NCI-H460 (cell line): ENCODE data around the gene PNMA6E. TPM values are rescaled to one million over a fixed set of nuclear protein-coding genes. Genes with fewer than 3 reads are reported as not detected.

Source experiments
- DNase-seq: peaks from one replicate; pipeline ENCODE4 v3.0.0-alpha.2; 2016; ENCODE audit warnings: low read depth; ENCODE audit errors: extremely low read depth
- small RNA-seq, 2 experiments: library from RNA; depleted of rRNA; stranded (forward); fragments of <200 nt; gene quantifications; one replicate each; pipeline ENCODE3, GENCODE V24; 2014
- total RNA-seq: library from RNA; depleted of rRNA; stranded (reverse); fragments of >200 nt; shearing (Covaris generic); gene quantifications from 2 replicates; pipeline ENCODE4 v1.2.3, GENCODE V29; 2014; rRNA removed

The PNMA6E gene
- total RNA-seq, 1 experiment from 2014 or later: not detected

DNA sequence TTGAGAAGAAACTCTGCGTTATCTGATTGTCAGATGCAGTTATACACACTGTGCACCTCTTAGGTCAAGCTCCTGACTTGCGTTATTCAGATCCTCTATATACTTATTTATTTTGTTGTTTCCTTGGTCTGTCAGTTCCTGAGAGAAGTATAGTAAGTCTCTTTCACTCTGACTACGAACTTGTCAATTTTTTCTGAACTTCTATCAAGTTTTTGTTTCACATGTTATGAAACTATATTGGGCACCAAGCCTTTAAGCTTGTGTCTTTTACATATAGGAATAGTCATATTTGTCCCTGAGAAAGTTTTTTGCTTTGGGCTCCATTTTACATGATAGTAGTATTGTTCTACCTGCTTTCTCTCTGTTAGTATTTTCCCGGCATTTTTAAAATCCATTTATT lies 35.5 kb downstream of the PNMA6E start:
- no peak for DNase-seq

DNA sequence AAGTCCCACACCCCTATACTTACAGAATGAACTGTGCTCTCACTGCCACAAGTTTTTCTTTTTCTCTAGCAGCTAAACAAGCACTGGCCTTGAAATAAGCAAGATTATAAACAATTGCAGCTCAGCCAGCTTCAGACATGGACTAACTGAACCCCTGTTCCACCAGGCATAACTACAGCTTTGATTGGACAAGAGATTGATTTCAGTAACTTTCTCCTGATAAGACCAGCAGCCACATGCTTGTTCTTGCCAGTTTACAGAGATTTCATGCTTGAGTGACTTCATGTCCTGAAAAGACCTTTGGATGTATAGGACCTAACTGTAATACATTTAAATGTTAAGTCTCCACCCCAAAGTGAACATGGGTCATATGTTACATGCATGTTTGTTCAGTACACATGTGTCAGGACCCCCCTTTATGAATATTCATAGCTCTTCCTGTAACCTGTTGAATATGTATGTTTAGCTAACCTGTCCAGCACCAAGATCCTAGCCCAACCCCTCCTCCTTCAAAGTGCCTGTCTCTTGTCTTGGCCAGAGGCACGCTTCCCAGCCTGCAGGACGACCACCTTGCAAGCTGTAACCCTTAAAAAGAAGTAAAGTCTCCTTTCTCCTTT lies 39.3 kb downstream of the PNMA6E start:
- DNase-seq: no peak

DNA sequence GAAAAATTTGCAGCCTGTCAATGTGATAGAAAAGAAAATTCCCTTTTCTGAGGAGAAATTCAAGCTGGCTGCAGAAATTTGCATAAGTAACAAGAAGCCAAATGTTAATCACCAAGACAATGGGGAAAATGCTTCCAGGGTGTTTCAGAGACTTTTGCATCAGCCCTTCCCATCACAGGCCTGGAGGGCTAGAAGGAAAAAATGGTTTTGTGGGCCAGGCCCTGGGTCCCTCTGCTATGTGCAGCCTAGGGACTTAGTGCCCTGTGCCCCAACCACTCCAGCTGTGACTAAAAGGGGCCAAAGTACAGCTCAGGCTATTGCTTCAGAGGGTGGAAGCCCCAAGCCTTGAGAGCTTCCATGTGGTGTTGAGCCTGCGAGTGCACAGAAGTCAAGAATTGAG lies 43.3 kb downstream of the PNMA6E start:
- no peak for DNase-seq

DNA sequence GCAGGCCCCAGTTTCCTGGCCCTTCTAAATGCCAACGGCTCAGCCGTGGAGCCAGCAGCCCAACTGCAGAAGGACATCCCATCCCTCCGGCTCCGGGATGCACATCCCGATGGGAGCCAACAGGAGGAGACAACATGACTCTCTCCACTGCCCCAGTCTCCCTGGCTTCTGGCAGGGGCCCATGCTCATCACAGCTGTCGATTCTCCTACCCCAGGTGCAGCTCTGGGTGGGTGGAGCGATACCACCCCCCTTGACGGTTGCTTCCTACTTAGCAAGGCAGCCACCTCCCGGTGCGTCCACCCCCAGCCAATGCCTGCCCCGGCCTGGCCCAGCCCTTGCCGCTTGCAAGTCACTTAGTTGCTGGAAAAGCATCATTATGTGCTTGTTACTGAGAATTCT lies 47.7 kb downstream of the PNMA6E start:
- no peak for DNase-seq

DNA sequence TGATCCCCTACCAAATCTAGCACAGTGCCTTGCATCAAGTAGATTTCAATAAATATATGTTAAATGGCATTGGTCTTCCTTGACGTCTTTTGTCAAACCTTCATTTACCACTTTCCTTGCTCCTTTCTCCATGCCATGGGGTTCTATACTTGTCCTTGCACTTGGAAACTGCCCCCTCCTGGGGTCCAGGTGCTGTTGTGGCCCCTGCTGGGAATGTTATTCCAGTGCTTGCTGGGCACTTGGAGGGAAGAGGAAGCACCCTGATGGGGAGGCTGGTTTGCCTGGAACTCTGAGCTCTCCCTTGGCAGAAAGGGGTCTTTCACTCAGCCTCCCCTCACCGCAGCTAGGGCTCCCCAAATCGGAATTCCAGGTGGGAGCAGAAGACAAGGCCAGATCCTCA lies 48.3 kb downstream of the PNMA6E start:
- no peak for DNase-seq

DNA sequence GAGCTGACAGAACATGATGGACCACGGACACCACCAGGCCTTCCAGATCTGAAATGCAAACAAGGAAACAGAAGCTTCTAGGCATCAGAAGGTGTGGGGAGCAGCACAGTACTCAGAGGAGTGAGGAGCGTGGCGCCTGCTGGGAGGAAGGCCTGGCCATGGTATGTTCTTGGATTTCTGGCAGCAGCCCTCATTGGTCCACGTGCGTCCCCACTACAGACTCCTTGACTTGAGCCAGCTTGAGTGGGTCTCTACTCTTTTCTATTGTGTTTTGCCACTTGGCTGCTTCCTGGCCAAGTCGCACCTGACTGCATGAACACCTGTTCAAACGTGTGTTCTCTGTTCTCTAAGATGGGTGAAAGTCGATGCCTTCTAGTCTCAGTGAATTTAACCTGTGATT lies 49.2 kb downstream of the PNMA6E start:
- no peak for DNase-seq

DNA sequence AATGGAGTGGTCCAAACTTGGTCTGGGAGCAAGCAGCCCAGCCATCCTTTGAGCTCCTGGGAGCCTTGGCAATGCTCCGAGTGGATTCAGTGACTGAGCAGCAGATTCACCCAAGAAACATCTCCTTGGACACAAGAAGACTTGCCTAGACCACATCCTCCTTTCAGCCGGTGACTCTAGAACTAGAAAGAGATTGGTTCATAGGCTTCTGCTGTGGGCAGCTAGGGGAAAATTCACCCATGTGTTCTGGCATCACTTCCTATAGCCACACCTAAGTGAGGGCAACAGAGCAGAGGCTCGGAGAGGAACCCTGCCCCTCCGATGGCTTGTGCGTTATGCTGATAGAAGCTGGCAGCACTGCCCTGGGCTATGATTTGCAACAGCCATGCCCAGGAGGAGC lies 51.2 kb downstream of the PNMA6E start:
- no peak for DNase-seq

DNA sequence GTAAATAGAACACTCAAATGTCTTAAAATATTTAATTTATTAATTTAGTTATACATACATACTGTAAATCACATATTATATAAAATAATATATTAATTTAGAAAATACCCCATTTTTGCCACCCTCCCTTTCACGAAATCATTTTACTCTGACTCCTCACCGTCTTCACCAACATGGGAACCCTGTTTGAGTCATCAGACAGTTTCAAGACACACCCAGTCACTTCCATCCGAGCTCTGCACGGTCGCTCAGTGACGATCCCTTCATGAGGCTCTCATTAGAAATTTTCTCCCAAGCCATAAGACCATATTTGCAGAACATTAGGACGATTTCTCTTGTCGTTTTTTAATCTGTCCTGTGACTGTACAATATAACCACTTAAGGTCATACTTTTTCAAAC lies 52.7 kb downstream of the PNMA6E start:
- DNase-seq: no peak

DNA sequence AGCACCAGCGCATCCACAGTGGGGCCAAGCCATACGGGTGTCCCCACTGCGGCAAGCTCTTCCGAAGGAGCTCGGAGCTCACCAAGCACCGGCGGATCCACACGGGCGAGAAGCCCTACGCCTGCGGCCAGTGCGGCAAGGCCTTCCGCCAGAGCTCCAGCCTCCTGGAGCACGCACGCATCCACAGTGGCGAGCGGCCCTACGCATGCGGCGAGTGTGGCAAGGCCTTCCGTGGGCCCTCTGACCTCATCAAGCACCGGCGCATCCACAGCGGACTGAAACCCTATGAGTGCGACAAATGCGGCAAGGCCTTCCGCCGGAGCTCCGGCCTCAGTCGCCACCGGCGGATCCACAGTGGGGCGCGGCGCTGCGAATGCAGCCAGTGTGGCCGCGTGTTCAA lies 53.6 kb downstream of the PNMA6E start:
- DNase-seq: no peak

Small RNA genes lying within 50 kb of the gene (small RNA-seq; reads per million reads assigned to genes)
- 0 reads per million in 2 experiments for gene AC152007.1
- gene RN7SL667P: 0 reads per million in 2 experiments

Other genes with a start within 250 kb of the PNMA6E start
- gene MAGEA1, start 222.1 kb downstream of the PNMA6E start, total RNA-seq: 64.2 and 68.8 TPM in 2 replicates
- gene PNMA6F, start 79.6 kb downstream of the PNMA6E start, total RNA-seq: not detected in 2 replicates
- gene ZNF275, start 67.2 kb downstream of the PNMA6E start, total RNA-seq: 9.0 and 10.1 TPM in 2 replicates
- 0.55 and 0.67 TPM in 2 replicates for gene ZFP92, start 10.1 kb upstream of the PNMA6E start, total RNA-seq
- gene TREX2, start 44.7 kb upstream of the PNMA6E start, total RNA-seq: 0.75 and 1.1 TPM in 2 replicates
- gene HAUS7, start 69.2 kb upstream of the PNMA6E start, total RNA-seq: 25.9 and 27.3 TPM in 2 replicates
- gene BGN, start 93.6 kb upstream of the PNMA6E start, total RNA-seq: 2.0 and 2.3 TPM in 2 replicates
- not detected in 2 replicates for gene ATP2B3, start 116.3 kb upstream of the PNMA6E start, total RNA-seq
- 33.7 and 43.4 TPM in 2 replicates for gene CCNQ, start 197.8 kb upstream of the PNMA6E start, total RNA-seq
- gene DUSP9, start 245.9 kb upstream of the PNMA6E start, total RNA-seq: 1.8 and 2.2 TPM in 2 replicates